ENCODE data around the gene NSUN6. TPM values are rescaled to one million over a fixed set of nuclear protein-coding genes. Genes with fewer than 3 reads are reported as not detected.
"Not testable (repeated sequence)": the region's sequence is repeated elsewhere in the genome, so short reads cannot be mapped to it uniquely, and the experiment has no call there.

NSUN6 gene
- total and polyA plus RNA-seq, 4 donors = 16.3 to 47.6 (median 25.0) TPM

- DNase-seq (ENCODE audit: low spot score); H3K9ac ChIP-seq (ENCODE audit: low read depth in 1 of 2, low read length in 2 of 2); H3K9me3 ChIP-seq (ENCODE audit: control insufficient read depth in 4 of 4, low read length in 3 of 4); H3K4me3 ChIP-seq (ENCODE audit: low read depth in 1 of 3, low read length in 3 of 3); H3K27me3 ChIP-seq (ENCODE audit: control insufficient read depth in 4 of 4, insufficient read depth in 4 of 4, low read length in 3 of 4); H3K36me3 ChIP-seq (ENCODE audit: control insufficient read depth in 4 of 4, insufficient read depth in 3 of 4, low read depth in 1 of 4, low read length in 3 of 4): not testable (repeated sequence)
- H3K27ac ChIP-seq (ENCODE audit: low read depth in 1 of 2, low read length in 2 of 2) = peak overlapping the region; percentile 2 to 28
- 95% methylated on average over 1 of the region's 1 CpG for WGBS
- peaks cover 15 to 44% (median 25%) of the 10 kb centered on the region in 4 donors for H3K4me1 ChIP-seq (ENCODE audit: control insufficient read depth in 4 of 4, insufficient read depth in 4 of 4, low read length in 3 of 4)
Observed at GRCh38 chr10:18623671-18624070, 27.7 kb downstream of the NSUN6 start.

GRCh38 chr10:18620856-18621255, 30.5 kb downstream of the NSUN6 start:
- TF ChIP-seq RXRA (IDR thresholded peaks at IDR 0.05) = peak in 1 of 2 donors; percentile 23
- TF ChIP-seq ATF3 (IDR thresholded peaks at IDR 0.05) = no peak
- TF ChIP-seq HNF4A (conservative IDR thresholded peaks at IDR 0.05) = peak in 1 of 2 donors; percentile 13
- H3K4me1 ChIP-seq (ENCODE audit: control insufficient read depth in 4 of 4, insufficient read depth in 4 of 4, low read length in 3 of 4) = peaks cover 14 to 55% (median 38%) of the 10 kb centered on the region in 4 donors
- no peaks in the 10 kb centered on the region for H3K27me3 ChIP-seq (ENCODE audit: control insufficient read depth in 4 of 4, insufficient read depth in 4 of 4, low read length in 3 of 4)
- H3K9ac ChIP-seq (ENCODE audit: low read depth in 1 of 2, low read length in 2 of 2) = peak overlapping the region in 1 of 2 donors; percentile 1
- H3K27ac ChIP-seq (ENCODE audit: low read depth in 1 of 2, low read length in 2 of 2) = peak overlapping the region; percentile 25 to 48
- DNase-seq (ENCODE audit: low spot score) = no peak
- H3K4me3 ChIP-seq (ENCODE audit: low read depth in 1 of 3, low read length in 3 of 3) = no peak overlapping the region
- peaks cover 1 to 11% (median 3%) of the 10 kb centered on the region in 4 donors for H3K36me3 ChIP-seq (ENCODE audit: control insufficient read depth in 4 of 4, insufficient read depth in 3 of 4, low read depth in 1 of 4, low read length in 3 of 4)
- no peaks in the 10 kb centered on the region for H3K9me3 ChIP-seq (ENCODE audit: control insufficient read depth in 4 of 4, low read length in 3 of 4)

- Histone ChIP-seq H3K9ac (ENCODE audit: low read depth in 1 of 2, low read length in 2 of 2) (peak overlapping the region in 1 of 2 donors; percentile 14), H3K27ac (ENCODE audit: low read depth in 1 of 2, low read length in 2 of 2) (peak overlapping the region; percentile 49 to 62), H3K9me3 (ENCODE audit: control insufficient read depth in 4 of 4, low read length in 3 of 4) (no peaks in the 10 kb centered on the region), H3K4me3 (ENCODE audit: low read depth in 1 of 3, low read length in 3 of 3) (no peak overlapping the region), H3K4me1 (ENCODE audit: control insufficient read depth in 4 of 4, insufficient read depth in 4 of 4, low read length in 3 of 4) (peaks cover 11 to 49% (median 36%) of the 10 kb centered on the region in 4 donors), H3K27me3 (ENCODE audit: control insufficient read depth in 4 of 4, insufficient read depth in 4 of 4, low read length in 3 of 4) (no peaks in the 10 kb centered on the region), H3K36me3 (ENCODE audit: control insufficient read depth in 4 of 4, insufficient read depth in 3 of 4, low read depth in 1 of 4, low read length in 3 of 4) (peaks cover 0 to 13% (median 3%) of the 10 kb centered on the region in 4 donors)
- 44% methylated on average over 3 of the region's 3 CpGs for WGBS
- no peak for DNase-seq (ENCODE audit: low spot score)
- peak; percentile 23 to 26 for TF ChIP-seq RAD21 (IDR thresholded peaks at IDR 0.05)
- no peak for TF ChIP-seq FOXA1 (IDR thresholded peaks at IDR 0.05)
- TF ChIP-seq FOXA2 (IDR thresholded peaks at IDR 0.05) = no peak
- peak in 1 of 2 donors; percentile 62 for TF ChIP-seq RXRA (IDR thresholded peaks at IDR 0.05)
- TF ChIP-seq HNF4G (IDR thresholded peaks at IDR 0.05) = no peak
- no peak for TF ChIP-seq NR2F2 (IDR thresholded peaks at IDR 0.05)
- peak; percentile 36 for TF ChIP-seq MAX (IDR thresholded peaks at IDR 0.05)
- no peak for TF ChIP-seq YY1 (IDR thresholded peaks at IDR 0.05)
- TF ChIP-seq REST (IDR thresholded peaks at IDR 0.05) = peak; percentile 40
- peak; percentile 38 for TF ChIP-seq ZBTB33 (IDR thresholded peaks at IDR 0.05)
- peak; percentile 36 to 59 for TF ChIP-seq HNF4A (conservative IDR thresholded peaks at IDR 0.05)
- no peak for TF ChIP-seq JUND (IDR thresholded peaks at IDR 0.05)
- TF ChIP-seq ATF3 (IDR thresholded peaks at IDR 0.05) = no peak
- peak in 1 of 2 donors; percentile 13 for TF ChIP-seq GABPA (IDR thresholded peaks at IDR 0.05 in 1 of 2, conservative IDR thresholded peaks at IDR 0.05 in 1 of 2)
- TF ChIP-seq SP1 (IDR thresholded peaks at IDR 0.05) = no peak
- TF ChIP-seq TAF1 (conservative IDR thresholded peaks at IDR 0.05) = no peak
- TF ChIP-seq CTCF (IDR thresholded peaks at IDR 0.05; ENCODE audit: low read depth, low read length, missing input control) = no peak
- TF ChIP-seq EGR1 (IDR thresholded peaks at IDR 0.05; ENCODE audit: low read depth in 2 of 2) = no peak
Observed at GRCh38 chr10:18619016-18619415, 32.4 kb downstream of the NSUN6 start.
